ENCODE results near the gene SLC6A8. TPM values are rescaled to one million over a fixed set of nuclear protein-coding genes. Genes with fewer than 3 reads are reported as not detected.

Gene SLC6A8
- polyA plus RNA-seq (ENCODE audit: insufficient read length): 43.1 TPM

- DNase-seq: peak; percentile 65
Measured at GRCh38 chrX:153687121-153688039, at the start of gene SLC6A8. Gene SLC6A8 (plus strand): TSS chrX:153687926. CDS start chrX:153688575, 649 bp downstream.

GRCh38 chrX:153638041-153638371 lies 49.7 kb upstream of the SLC6A8 start:
- DNase-seq: no peak

- DNase-seq: no peak
Measured at GRCh38 chrX:153638436-153639176, 49.1 kb upstream of the SLC6A8 start.

DNA sequence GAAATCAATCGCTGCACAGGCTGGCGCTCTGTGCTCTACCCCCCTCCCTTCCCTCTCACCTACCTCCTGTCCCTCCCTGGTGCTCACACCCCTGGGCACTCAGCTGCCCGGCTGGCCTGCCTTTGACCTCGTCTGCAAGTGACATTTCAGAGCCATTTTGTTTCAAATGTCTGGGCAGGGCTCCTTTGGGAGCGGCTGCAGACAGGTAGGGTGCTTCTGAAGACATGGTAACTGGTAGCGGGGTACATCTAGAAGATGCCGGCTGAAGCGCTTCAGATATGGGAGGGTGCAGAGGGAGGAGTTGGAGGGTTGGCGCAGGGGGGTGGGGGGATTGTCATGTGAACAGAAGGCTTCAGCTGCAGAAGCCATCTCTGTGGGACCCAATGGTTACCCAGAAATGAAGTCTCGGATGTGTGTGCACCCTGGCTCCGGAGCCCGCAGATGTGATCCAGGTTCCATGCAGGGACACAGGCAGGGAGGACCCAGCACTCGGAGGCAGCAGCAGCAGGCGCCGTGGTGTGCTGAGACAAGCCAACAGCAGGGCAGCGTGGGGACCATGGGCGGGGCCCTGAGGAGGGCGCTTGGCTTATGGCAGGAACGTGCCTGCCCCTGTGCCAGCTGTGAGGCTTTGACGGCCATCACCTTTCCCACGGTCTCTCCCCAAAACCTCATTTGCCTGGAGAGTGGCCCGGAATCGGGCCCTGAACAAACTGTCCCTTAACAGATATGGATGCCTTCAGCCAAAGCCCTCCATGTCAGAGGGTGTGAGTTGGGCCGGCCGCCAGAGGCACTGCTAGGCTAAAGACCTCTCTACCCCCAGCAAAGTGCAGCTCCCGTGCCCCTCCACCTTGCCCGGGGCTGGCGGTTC lies 48.3 kb upstream of the SLC6A8 start:
- no peak for DNase-seq

DNA sequence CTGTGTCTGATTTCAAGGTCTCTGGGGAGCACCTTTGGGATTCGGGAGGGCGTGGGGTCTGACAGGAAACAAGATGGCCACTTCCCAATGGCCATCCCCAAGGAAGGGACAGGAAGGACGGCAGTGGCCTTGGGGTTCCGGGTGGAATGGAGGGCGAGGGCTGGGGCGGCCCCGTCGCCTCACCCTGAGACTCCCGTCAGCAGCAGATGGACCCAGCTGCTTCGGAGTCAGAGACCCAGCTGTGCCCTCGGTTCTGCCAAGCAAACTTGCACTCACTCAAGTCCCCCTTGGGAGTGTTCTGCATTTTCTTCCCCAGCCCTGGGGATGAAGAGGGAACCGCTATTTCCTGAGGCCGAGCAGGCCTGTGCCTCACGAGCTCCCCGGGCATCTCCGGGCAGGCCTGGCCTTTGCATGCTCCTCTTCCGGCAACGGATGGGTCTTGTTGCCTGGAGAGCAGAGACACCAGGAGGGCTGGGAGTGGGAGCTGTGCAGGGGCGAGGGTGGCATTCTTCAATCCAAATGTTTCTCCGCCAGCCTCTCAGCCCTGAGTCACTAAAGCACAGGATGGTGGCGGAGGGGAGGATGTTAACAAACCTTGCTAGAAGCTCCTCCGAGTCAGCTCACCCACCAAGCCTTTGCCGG lies 47.6 kb upstream of the SLC6A8 start:
- no peak for DNase-seq

DNA sequence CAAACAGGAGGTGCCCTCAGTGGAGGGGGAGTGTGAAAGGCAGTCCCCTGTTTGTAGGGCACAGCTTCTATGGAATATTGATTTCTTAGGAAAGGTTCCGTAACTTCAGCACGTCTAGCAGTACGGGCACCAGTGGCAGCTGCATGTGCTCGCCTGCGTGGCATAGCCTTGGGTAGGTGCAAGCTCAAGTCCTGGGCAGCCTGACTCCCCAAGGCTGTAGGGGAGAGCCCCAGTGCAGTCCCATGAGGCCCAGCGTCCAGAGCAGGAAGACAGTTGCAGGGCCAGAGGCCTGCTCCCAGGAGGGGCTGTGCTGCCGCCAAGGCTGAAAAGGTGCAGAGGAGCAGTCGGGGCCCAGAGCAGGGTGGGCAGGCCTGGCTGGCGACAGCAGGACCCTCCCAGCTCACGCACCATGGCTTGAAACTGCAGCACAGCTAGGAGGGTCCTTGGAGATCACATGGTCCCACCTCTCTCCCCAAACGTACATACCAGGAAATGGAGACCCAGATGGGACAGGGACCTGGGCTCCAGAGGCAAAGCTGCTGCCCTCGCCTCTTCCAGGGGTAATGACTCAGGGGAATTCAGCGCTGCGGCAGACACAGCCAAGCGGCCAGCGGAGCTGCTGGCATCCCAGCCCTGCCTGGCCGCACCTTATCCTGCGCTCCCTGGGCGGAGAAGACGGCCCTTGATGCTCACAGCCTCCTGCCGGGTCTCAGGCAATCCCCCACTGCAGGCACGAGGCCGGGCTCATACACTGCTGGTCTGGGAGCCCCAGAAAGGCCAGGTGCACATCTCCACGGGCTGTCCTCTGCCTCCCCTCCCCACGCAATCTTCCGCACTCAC lies 46.8 kb upstream of the SLC6A8 start:
- DNase-seq: no peak

DNA sequence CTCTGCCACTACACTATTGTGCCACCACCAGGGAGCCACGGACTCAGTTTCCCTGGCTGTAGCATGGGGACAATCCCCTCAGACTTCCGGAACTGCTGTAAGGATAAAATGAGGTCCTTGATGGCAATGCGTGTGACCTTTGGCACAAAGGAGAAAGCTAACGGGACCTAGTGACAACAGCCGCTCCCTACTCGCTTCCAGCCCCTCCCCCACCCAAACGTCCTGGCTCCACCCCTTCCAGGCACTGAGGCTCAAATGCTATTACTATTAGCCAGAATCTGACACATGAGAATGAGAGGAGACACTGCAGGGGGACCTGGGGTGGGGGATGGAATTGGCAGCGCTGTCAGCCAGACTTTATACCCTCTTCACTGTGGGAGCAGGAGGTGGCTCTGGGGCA lies 46.1 kb upstream of the SLC6A8 start:
- no peak for DNase-seq

DNA sequence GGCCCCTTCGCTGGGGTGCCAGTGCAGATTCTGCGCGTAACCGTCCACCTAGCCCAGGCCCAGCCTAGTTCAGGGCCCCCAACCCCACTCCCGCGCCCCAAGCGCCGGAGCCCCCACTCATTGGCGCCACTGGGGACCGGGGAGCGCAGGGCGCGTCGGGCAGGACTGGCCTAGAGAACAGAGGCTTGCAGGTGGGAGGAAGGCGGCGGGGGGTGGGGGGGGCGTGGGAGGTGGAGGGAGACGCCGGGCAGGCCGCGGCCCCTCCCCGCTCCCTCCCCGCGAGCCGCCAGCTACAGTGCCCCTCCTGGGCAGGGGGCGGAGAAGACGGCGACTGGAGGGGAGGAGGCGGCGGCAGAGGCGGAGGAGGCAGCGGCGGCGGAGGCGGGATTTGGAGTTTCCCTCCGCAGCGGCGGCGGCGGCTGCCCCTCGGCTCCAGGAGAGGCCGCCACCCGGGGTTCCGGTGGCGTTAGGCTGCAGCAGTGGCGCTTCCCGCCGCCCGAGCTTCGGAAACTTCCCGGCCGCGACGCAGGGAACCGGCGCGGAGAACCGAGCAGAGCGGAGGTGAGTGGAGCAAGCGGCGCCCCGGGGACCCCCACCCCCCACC lies 45.6 kb upstream of the SLC6A8 start:
- DNase-seq: no peak

GRCh38 chrX:153642655-153643430 lies 44.9 kb upstream of the SLC6A8 start:
- DNase-seq: no peak

DNA sequence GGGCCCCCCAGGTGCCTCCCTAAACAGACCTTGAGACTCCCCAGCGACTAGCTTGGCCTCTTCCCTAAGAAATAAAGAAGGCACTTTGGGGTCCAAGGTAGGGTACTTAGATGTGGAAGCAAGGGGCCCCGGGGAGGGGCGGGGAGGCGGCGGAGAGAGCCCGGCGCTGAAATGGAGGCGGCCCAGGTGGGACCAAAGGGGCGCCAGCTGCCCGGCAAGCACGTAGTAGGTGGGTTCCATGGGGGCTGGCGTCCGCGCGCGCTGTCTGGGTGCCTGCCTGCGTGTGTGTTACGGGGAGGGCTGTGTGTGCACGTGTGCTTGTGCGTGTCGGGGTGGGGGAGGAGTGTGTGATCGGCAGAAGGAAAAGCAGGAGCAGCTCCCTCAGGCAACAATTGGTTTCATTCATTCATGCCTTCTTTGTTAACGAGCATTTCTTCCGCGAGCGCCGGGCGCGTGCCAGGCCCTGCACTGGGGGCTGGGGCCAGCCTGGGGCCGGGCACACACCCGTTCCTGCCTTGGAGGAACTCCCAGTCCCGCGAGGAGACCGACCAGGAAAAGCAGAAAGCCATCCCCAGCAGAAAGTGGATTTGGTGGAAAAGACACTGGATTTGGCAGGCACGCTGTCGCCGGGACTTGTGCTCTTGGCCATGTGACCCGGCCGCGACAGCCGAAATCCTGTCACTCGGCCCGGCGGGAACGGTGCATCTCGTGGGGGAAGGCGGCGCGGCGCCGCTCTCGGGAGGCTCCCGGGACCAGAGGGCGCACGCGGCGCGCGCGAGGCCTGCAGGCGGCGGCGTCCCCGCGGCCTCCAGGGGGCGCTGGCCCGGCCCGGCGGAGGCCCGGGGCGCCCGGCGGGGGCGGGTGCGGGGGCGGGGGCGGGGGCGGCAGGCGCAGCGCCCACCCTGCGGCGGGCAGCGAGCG lies 44.0 kb upstream of the SLC6A8 start:
- DNase-seq: no peak

DNA sequence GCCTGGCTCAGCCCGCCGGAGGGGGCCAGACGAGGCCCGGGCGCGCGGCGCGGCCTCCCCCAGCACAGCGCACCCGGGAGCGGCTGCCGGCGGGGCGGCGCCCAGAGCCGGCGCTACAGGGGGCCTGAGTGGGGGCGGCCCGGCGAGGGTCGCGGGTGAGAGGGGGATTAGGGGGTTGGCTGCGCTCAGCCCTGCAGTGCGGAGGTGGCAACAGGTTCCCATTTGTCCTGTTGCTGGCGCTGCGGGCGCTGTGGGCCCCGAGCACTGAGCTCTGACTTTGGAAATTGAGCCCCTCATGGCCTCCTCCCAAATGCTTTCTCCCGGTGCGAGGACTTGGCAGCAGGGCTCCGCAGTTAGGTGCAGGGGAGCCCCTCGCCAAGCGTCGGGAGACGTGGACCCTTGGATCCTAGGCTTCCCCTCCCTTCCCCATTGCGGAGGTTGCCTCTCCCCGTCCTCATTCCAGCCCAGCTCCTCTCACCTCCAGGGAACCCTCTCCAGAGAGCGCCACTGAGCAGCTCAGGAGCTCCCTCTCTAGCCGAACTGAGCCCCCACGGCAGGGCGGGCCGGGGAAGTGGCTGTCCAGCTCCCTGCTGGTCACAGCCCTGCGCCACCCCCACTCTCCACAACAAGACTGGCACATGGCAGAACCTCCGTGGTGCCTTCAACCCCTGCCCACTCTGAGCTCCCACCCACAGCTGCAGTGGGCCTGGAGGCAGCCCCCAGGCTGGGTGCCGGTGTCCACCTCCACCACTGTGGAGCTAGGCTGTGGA lies 43.2 kb upstream of the SLC6A8 start:
- no peak for DNase-seq

DNA sequence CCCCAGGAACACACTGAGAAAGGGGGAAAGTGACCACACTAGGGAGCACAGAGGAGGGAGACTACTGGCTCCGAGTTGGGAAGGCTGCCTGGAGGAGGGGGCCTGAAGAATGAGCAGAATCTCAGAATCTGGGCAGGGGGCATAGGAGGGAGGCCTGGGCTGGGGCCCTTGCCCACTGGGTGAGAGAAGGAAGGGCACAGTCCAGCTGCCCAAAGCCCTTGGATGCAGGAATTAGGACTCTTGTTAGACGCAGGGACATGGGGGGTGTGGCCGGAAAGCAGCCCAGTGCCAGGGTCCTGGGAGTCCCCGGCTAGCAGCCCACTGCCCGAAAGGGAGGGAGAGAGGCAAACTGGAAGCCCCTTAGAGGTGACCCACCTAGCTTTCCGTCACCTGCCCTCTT lies 42.6 kb upstream of the SLC6A8 start:
- no peak for DNase-seq

- no peak for DNase-seq
Measured at GRCh38 chrX:153645921-153646488, 41.7 kb upstream of the SLC6A8 start.

GRCh38 chrX:153646620-153647373 lies 40.9 kb upstream of the SLC6A8 start, which contains the start of gene DUSP9:
Gene DUSP9 (plus strand): TSS chrX:153647203. CDS start chrX:153647954, 751 bp downstream.
- no peak for DNase-seq

GRCh38 chrX:153647461-153648357 lies 40.0 kb upstream of the SLC6A8 start:
- no peak for DNase-seq
